Measurements from ENCODE around the gene CEP72. TPM values are rescaled to one million over a fixed set of nuclear protein-coding genes. Genes with fewer than 3 reads are reported as not detected.

Gene CEP72
- total and polyA plus RNA-seq, 7 donors: 0.36 to 7.1 (median 1.6) TPM

GRCh38 chr5:609506-609905, 2.6 kb upstream of the CEP72 start:
- H3K9me3 ChIP-seq: no peaks in the 10 kb centered on the region
- peaks cover 0 to 18% (median 10%) of the 10 kb centered on the region in 4 donors for H3K4me1 ChIP-seq
- no peak overlapping the region for H3K27ac ChIP-seq
- peak; percentile 48 for DNase-seq
- intact Hi-C loops (cut with DNase I): no loop called here
- no peak overlapping the region for H3K4me3 ChIP-seq
- peaks cover 0 to 19% (median 0%) of the 10 kb centered on the region in 3 donors for H3K27me3 ChIP-seq
- WGBS, 2 donors: 85 to 87% methylated on average over 5 of the region's 5 CpGs
- H3K36me3 ChIP-seq: no peaks in the 10 kb centered on the region
- TF ChIP-seq EP300 (IDR thresholded peaks at IDR 0.05) (no peak), POLR2AphosphoS5 (IDR thresholded peaks at IDR 0.05) (no peak), POLR2A (IDR thresholded peaks at IDR 0.05) (no peak), CTCF (IDR thresholded peaks at IDR 0.05) (no peak)

- TF ChIP-seq POLR2A (IDR thresholded peaks at IDR 0.05) (no peak), CTCF (IDR thresholded peaks at IDR 0.05) (no peak), POLR2AphosphoS5 (IDR thresholded peaks at IDR 0.05) (no peak), EP300 (IDR thresholded peaks at IDR 0.05) (no peak)
- Histone ChIP-seq H3K27ac (no peak overlapping the region), H3K27me3 (peaks cover 0 to 16% (median 0%) of the 10 kb centered on the region in 3 donors), H3K9me3 (no peaks in the 10 kb centered on the region), H3K4me3 (no peak overlapping the region), H3K36me3 (no peaks in the 10 kb centered on the region), H3K4me1 (peaks cover 0 to 18% (median 10%) of the 10 kb centered on the region in 4 donors)
- WGBS, 2 donors: 92 to 93% methylated on average over 9 of the region's 9 CpGs
- intact Hi-C loops (cut with DNase I): loop anchor here (10.0 kb wide), 2 partner anchors 135 to 165 kb away; partner anchors contain the start of gene EXOC3
- no peak for DNase-seq
Measured at GRCh38 chr5:610011-610743, 2.0 kb upstream of the CEP72 start.

GRCh38 chr5:610744-611730, 1.1 kb upstream of the CEP72 start:
- TF ChIP-seq POLR2A (IDR thresholded peaks at IDR 0.05) (no peak), POLR2AphosphoS5 (IDR thresholded peaks at IDR 0.05) (no peak), CTCF (IDR thresholded peaks at IDR 0.05) (no peak), EP300 (IDR thresholded peaks at IDR 0.05) (no peak)
- no peak overlapping the region for H3K27ac ChIP-seq
- 35 to 45% methylated on average over 11 of the region's 11 CpGs for WGBS, 2 donors
- H3K36me3 ChIP-seq: no peaks in the 10 kb centered on the region
- peak; percentile 39 for DNase-seq
- peaks cover 0 to 18% (median 10%) of the 10 kb centered on the region in 4 donors for H3K4me1 ChIP-seq
- intact Hi-C loops (cut with DNase I): loop anchor here (10.0 kb wide), 2 partner anchors 136 to 166 kb away; partner anchors contain the start of gene EXOC3
- H3K4me3 ChIP-seq: peak overlapping the region; percentile 67 to 95 (median 86)
- peaks cover 0 to 12% (median 0%) of the 10 kb centered on the region in 3 donors for H3K27me3 ChIP-seq
- no peaks in the 10 kb centered on the region for H3K9me3 ChIP-seq

GRCh38 chr5:612498-613424, 621 bp downstream of the CEP72 start:
- Histone ChIP-seq H3K36me3 (no peaks in the 10 kb centered on the region), H3K4me3 (peak overlapping the region; percentile 67 to 95 (median 86)), H3K4me1 (peaks cover 0 to 18% (median 10%) of the 10 kb centered on the region in 4 donors), H3K9me3 (no peaks in the 10 kb centered on the region), H3K27ac (peak overlapping the region; percentile 20 to 60 (median 40)), H3K27me3 (peaks cover 0 to 4% (median 0%) of the 10 kb centered on the region in 3 donors)
- 13% methylated on average over 49 of the region's 49 CpGs for WGBS, 2 donors
- TF ChIP-seq EP300 (IDR thresholded peaks at IDR 0.05) (no peak), POLR2AphosphoS5 (IDR thresholded peaks at IDR 0.05) (no peak), CTCF (IDR thresholded peaks at IDR 0.05) (no peak), POLR2A (IDR thresholded peaks at IDR 0.05) (no peak)
- intact Hi-C loops (cut with DNase I): loop anchor here (10.0 kb wide), 2 partner anchors 138 to 168 kb away; partner anchors contain the start of gene EXOC3
- peak; percentile 68 for DNase-seq
